Measurements from ENCODE around the gene BLOC1S5.

BLOC1S5 gene

GRCh38 chr6:8080362-8081151 lies 16.4 kb upstream of the BLOC1S5 start:
- TF ChIP-seq CTCF (IDR thresholded peaks at IDR 0.05; ENCODE audit: borderline replicate concordance, control extremely low read depth, extremely low read depth, insufficient read depth, missing control alignments): no peak
- DNase-seq (ENCODE audit: low spot score): no peak
- in situ Hi-C loops (cut with MboI; ENCODE audit: low sequenced_read_pairs, unreplicated experiment): no loop called here

- TF ChIP-seq CTCF (IDR thresholded peaks at IDR 0.05; ENCODE audit: borderline replicate concordance, control extremely low read depth, extremely low read depth, insufficient read depth, missing control alignments): no peak
- no peak for DNase-seq (ENCODE audit: low spot score)
- in situ Hi-C loops (cut with MboI; ENCODE audit: low sequenced_read_pairs, unreplicated experiment): no loop called here
Measured at GRCh38 chr6:8079126-8079525, 14.9 kb upstream of the BLOC1S5 start.

- DNase-seq (ENCODE audit: low spot score): no peak
- in situ Hi-C loops (cut with MboI; ENCODE audit: low sequenced_read_pairs, unreplicated experiment): no loop called here
- no peak for TF ChIP-seq CTCF (IDR thresholded peaks at IDR 0.05; ENCODE audit: borderline replicate concordance, control extremely low read depth, extremely low read depth, insufficient read depth, missing control alignments)
Measured at GRCh38 chr6:8077991-8078390, 13.8 kb upstream of the BLOC1S5 start.

GRCh38 chr6:8075704-8076103 lies 11.5 kb upstream of the BLOC1S5 start:
- TF ChIP-seq CTCF (IDR thresholded peaks at IDR 0.05; ENCODE audit: borderline replicate concordance, control extremely low read depth, extremely low read depth, insufficient read depth, missing control alignments): no peak
- DNase-seq (ENCODE audit: low spot score): no peak
- in situ Hi-C loops (cut with MboI; ENCODE audit: low sequenced_read_pairs, unreplicated experiment): no loop called here

- in situ Hi-C loops (cut with MboI; ENCODE audit: low sequenced_read_pairs, unreplicated experiment): no loop called here
- no peak for DNase-seq (ENCODE audit: low spot score)
Measured at GRCh38 chr6:8075185-8075584, 11.0 kb upstream of the BLOC1S5 start.

GRCh38 chr6:8074213-8074612 lies 10.0 kb upstream of the BLOC1S5 start:
- no peak for TF ChIP-seq CTCF (IDR thresholded peaks at IDR 0.05; ENCODE audit: borderline replicate concordance, control extremely low read depth, extremely low read depth, insufficient read depth, missing control alignments)
- in situ Hi-C loops (cut with MboI; ENCODE audit: low sequenced_read_pairs, unreplicated experiment): no loop called here

More at GRCh38 chr6:8075185-8075584, 11.0 kb upstream of the BLOC1S5 start:
- TF ChIP-seq CTCF (IDR thresholded peaks at IDR 0.05; ENCODE audit: borderline replicate concordance, control extremely low read depth, extremely low read depth, insufficient read depth, missing control alignments): no peak

More at GRCh38 chr6:8074213-8074612, 10.0 kb upstream of the BLOC1S5 start:
- DNase-seq (ENCODE audit: low spot score): no peak
